Measurements from ENCODE around the gene IMMP2L. TPM values are rescaled to one million over a fixed set of nuclear protein-coding genes. Genes with fewer than 3 reads are reported as not detected.

IMMP2L gene
- total and polyA plus RNA-seq, 4 donors, result 9.2 to 34.7 (median 11.1) TPM

DNA sequence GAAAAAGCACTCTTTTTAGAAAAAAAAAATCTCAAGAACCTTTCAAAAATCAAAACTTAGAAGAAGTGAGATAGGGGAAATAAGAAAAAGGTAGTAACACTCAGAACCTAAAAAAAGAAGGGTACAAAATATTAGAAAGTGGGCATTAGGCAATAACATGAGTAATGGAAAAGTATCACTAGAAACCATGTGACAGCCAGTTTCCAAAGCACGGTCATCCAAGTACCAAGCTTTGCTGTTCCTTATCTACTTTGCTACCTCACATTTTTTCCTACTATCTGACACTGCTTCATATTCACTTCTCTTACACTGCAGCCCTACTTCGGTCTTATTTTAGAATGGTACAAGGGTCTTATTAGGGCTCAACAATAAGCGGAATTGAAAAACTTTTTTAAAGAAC is 30.3 kb downstream of the IMMP2L start:
- WGBS, 2 donors, result 83 to 86% methylated on average over 3 of the region's 3 CpGs
- peak overlapping the region in 1 of 2 donors; percentile 53 for H3K27ac ChIP-seq (ENCODE audit: low read depth in 1 of 2, low read length in 1 of 2)

DNA sequence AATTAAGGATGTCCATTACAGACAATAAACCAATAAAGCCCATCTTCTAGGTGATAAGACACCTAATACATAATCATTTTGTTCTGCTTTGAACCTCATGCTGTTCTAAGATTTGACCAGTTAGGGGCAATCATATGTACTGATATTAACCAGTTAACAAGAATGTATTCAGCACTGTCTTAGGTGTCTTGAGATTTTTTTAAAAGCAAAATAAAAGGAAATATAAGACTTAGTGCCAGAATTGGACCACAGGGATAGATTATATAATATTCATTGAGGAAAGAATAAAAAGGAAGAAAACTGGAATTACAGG is 32.0 kb downstream of the IMMP2L start:
- ATAC-seq (ENCODE audit: insufficient read depth, low FRiP score) (no peak), DNase-seq (no peak)
- Histone ChIP-seq H3K4me1 (ENCODE audit: control insufficient read depth in 5 of 5, insufficient read depth in 5 of 5, low read length in 5 of 5) (peaks cover 0 to 13% (median 7%) of the 10 kb centered on the region in 5 donors), H3K27ac (ENCODE audit: low read depth in 1 of 2, low read length in 1 of 2) (no peak overlapping the region), H3K9me3 (ENCODE audit: control insufficient read depth in 4 of 4, insufficient read depth in 3 of 4, low read length in 3 of 4) (no peaks in the 10 kb centered on the region), H3K36me3 (ENCODE audit: control insufficient read depth in 4 of 4, insufficient read depth in 4 of 4, low read length in 4 of 4) (no peaks in the 10 kb centered on the region), H3K4me3 (no peak overlapping the region), H3K9ac (ENCODE audit: insufficient read depth in 1 of 2, low read length in 2 of 2) (no peak overlapping the region), H3K27me3 (ENCODE audit: control insufficient read depth in 3 of 3, insufficient read depth in 3 of 3, low read length in 2 of 3) (no peaks in the 10 kb centered on the region)
- no peak for TF ChIP-seq CTCF (IDR thresholded peaks at IDR 0.05; ENCODE audit: control extremely low read depth, extremely low read depth)

More for the DNA sequence above, 30.3 kb downstream of the IMMP2L start:
- no peak for ATAC-seq (ENCODE audit: insufficient read depth, low FRiP score)
- H3K9me3 ChIP-seq (ENCODE audit: control insufficient read depth in 4 of 4, insufficient read depth in 3 of 4, low read length in 3 of 4), result no peaks in the 10 kb centered on the region
- H3K27me3 ChIP-seq (ENCODE audit: control insufficient read depth in 3 of 3, insufficient read depth in 3 of 3, low read length in 2 of 3), result no peaks in the 10 kb centered on the region
- TF ChIP-seq CTCF (IDR thresholded peaks at IDR 0.05; ENCODE audit: control extremely low read depth, extremely low read depth), result no peak
- no peak for DNase-seq
- no peak overlapping the region for H3K4me3 ChIP-seq
- H3K4me1 ChIP-seq (ENCODE audit: control insufficient read depth in 5 of 5, insufficient read depth in 5 of 5, low read length in 5 of 5), result peaks cover 0 to 13% (median 7%) of the 10 kb centered on the region in 5 donors
- no peaks in the 10 kb centered on the region for H3K36me3 ChIP-seq (ENCODE audit: control insufficient read depth in 4 of 4, insufficient read depth in 4 of 4, low read length in 4 of 4)
- no peak overlapping the region for H3K9ac ChIP-seq (ENCODE audit: insufficient read depth in 1 of 2, low read length in 2 of 2)

GRCh38 chr7:111529507-111530355 is 32.6 kb downstream of the IMMP2L start:
- Histone ChIP-seq H3K9me3 (ENCODE audit: control insufficient read depth in 4 of 4, insufficient read depth in 3 of 4, low read length in 3 of 4) (no peaks in the 10 kb centered on the region), H3K27ac (ENCODE audit: low read depth in 1 of 2, low read length in 1 of 2) (no peak overlapping the region), H3K4me1 (ENCODE audit: control insufficient read depth in 5 of 5, insufficient read depth in 5 of 5, low read length in 5 of 5) (peaks cover 0 to 13% (median 7%) of the 10 kb centered on the region in 5 donors), H3K27me3 (ENCODE audit: control insufficient read depth in 3 of 3, insufficient read depth in 3 of 3, low read length in 2 of 3) (no peaks in the 10 kb centered on the region), H3K4me3 (no peak overlapping the region), H3K9ac (ENCODE audit: insufficient read depth in 1 of 2, low read length in 2 of 2) (no peak overlapping the region), H3K36me3 (ENCODE audit: control insufficient read depth in 4 of 4, insufficient read depth in 4 of 4, low read length in 4 of 4) (no peaks in the 10 kb centered on the region)
- 55 to 84% methylated on average over 1 of the region's 1 CpG for WGBS, 2 donors
- TF ChIP-seq CTCF (IDR thresholded peaks at IDR 0.05; ENCODE audit: control extremely low read depth, extremely low read depth), result no peak
- ATAC-seq (ENCODE audit: insufficient read depth, low FRiP score) (no peak), DNase-seq (peak in 2 of 3 donors; percentile 23 to 26)

All from lung (tissue), 12 donors.